ENCODE results near the gene KCNT1.
A peak's percentile ranks its signal among the peaks of the same experiment; 100 is the strongest.

Gene KCNT1

DNA sequence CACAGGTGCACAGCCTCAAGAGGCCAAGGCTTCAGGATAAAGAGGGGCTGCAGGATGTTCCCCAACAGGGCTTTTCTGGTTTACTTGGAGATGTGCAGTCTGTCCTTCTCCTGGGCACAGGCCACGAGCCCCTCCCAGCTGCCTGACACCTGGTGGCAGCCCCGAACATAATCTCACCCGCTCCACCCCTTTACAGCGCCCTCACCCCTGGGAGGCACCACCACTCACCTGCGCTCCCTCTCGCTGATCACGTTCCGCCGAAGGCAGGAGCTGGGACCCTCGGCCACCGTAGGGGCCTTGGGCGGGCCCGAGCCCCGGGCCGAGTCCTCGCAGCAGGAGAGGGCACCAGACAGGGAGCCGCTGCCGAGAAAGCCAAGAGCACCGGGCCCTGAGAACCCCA, 3.2 kb upstream of the KCNT1 start:
- no peak for DNase-seq (ENCODE audit: low read depth)

DNA sequence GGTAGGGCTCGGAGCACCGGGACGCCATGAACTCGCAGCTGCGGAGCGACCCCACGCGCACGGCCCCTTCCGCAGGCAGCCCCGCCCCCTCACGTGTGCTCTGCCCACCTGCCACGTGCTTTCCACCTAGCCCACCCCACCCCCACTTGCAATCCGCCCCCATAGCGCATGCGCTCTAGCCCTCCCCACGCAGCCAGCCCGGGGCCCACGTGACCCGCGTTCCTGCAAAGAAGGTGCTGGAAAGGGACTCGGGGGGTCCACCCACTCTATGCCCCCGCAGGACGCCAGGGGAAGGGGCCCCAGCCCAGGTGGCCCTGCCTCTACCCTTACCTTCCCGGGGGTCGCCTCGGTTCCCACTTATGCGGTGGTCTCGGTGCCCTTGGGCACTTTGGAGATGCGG, 2.5 kb upstream of the KCNT1 start, which contains the start of gene SOHLH1:
TSS of gene SOHLH1 (minus strand) at position 42 of the 400 bp plus-strand sequence. CDS start at position 28, 14 bp downstream.
- no peak for TF ChIP-seq CTCF (IDR thresholded peaks at IDR 0.05; ENCODE audit: low read length, missing control alignments)
- DNase-seq (ENCODE audit: low read depth) = no peak

More for the DNA sequence above, 3.2 kb upstream of the KCNT1 start:
- TF ChIP-seq CTCF (IDR thresholded peaks at IDR 0.05; ENCODE audit: low read length, missing control alignments) = no peak
- H3K4me3 ChIP-seq (replicated peaks; ENCODE audit: low read depth, low read length) = no peak overlapping the region

GRCh38 chr9:135700525-135700924, 1.5 kb upstream of the KCNT1 start:
- no peak for TF ChIP-seq CTCF (IDR thresholded peaks at IDR 0.05; ENCODE audit: low read length, missing control alignments)

More for the DNA sequence above, 2.5 kb upstream of the KCNT1 start, which contains the start of gene SOHLH1:
- H3K4me3 ChIP-seq (replicated peaks; ENCODE audit: low read depth, low read length) = no peak within 1 kb of the TSS

GRCh38 chr9:135701067-135701958, 672 bp upstream of the KCNT1 start:
- no peak for TF ChIP-seq CTCF (IDR thresholded peaks at IDR 0.05; ENCODE audit: low read length, missing control alignments)
- no peak for DNase-seq (ENCODE audit: low read depth)
- H3K4me3 ChIP-seq (replicated peaks; ENCODE audit: low read depth, low read length) = no peak overlapping the region

More at GRCh38 chr9:135700525-135700924, 1.5 kb upstream of the KCNT1 start:
- no peak for DNase-seq (ENCODE audit: low read depth)
- H3K4me3 ChIP-seq (replicated peaks; ENCODE audit: low read depth, low read length) = no peak overlapping the region

GRCh38 chr9:135703726-135704125, 1.7 kb downstream of the KCNT1 start:
- no peak overlapping the region for H3K4me3 ChIP-seq (replicated peaks; ENCODE audit: low read depth, low read length)
- no peak for TF ChIP-seq CTCF (IDR thresholded peaks at IDR 0.05; ENCODE audit: low read length, missing control alignments)
- DNase-seq (ENCODE audit: low read depth) = no peak

- no peak for TF ChIP-seq CTCF (IDR thresholded peaks at IDR 0.05; ENCODE audit: low read length, missing control alignments)
- DNase-seq (ENCODE audit: low read depth) = peak; percentile 6
- no peak overlapping the region for H3K4me3 ChIP-seq (replicated peaks; ENCODE audit: low read depth, low read length)
These were observed 2.5 kb downstream of the KCNT1 start for GRCh38 chr9:135704483-135704882.
